HepG2 (cell line): ENCODE data around the gene ZNF627. TPM values are rescaled to one million over a fixed set of nuclear protein-coding genes. Genes with fewer than 3 reads are reported as not detected.

Experiments
- ARNT2 ChIP-seq: sonication (generic); formaldehyde crosslinking; IDR thresholded peaks from 2 replicates; pipeline ENCODE4 v1.8.0; 2022; ENCODE audit warnings: mild to moderate bottlenecking, low read depth, missing genetic modification reagents, moderate library complexity
- ATF7-NPFF ChIP-seq: sonication (generic); formaldehyde crosslinking; IDR thresholded peaks from 2 replicates; pipeline ENCODE4 v1.8.1; 2023; ENCODE audit warnings: mild to moderate bottlenecking, low read depth, missing genetic modification reagents, moderate library complexity
- BORCS8-MEF2B ChIP-seq: sonication (generic); formaldehyde crosslinking; IDR thresholded peaks from 2 replicates; pipeline ENCODE4 v1.8.0; 2022; ENCODE audit warnings: mild to moderate bottlenecking, missing genetic modification reagents
- FLYWCH1 ChIP-seq: sonication (generic); formaldehyde crosslinking; IDR thresholded peaks from 2 replicates; pipeline ENCODE4 v1.8.1; 2023; ENCODE audit warnings: mild to moderate bottlenecking, missing genetic modification reagents
- GATA4 ChIP-seq: sonication (generic); IDR thresholded peaks from 2 replicates; pipeline ENCODE4 v1.6.1; 2016; ENCODE audit warnings: antibody characterized with exemption, low read depth, borderline replicate concordance
- MAF1 ChIP-seq: sonication (generic); formaldehyde crosslinking; IDR thresholded peaks from 2 replicates; pipeline ENCODE4 v1.5.0; 2020; ENCODE audit warnings: missing genetic modification reagents, borderline replicate concordance
- NFKB2 ChIP-seq: sonication (generic); formaldehyde crosslinking; IDR thresholded peaks from 2 replicates; pipeline ENCODE4 v1.4.0; 2020; ENCODE audit warnings: missing genetic modification reagents, borderline replicate concordance
- NFKBIZ ChIP-seq: IDR thresholded peaks from 2 replicates; pipeline ENCODE4 v1.6.1; 2018; ENCODE audit warnings: missing genetic modification reagents, missing compliant biosample characterization
- NFYB ChIP-seq: sonication (generic); formaldehyde crosslinking; IDR thresholded peaks from 2 replicates; pipeline ENCODE4 v1.4.0; 2020; ENCODE audit warnings: missing genetic modification reagents
- PHF21A ChIP-seq: sonication (generic); formaldehyde crosslinking; IDR thresholded peaks from 2 replicates; pipeline ENCODE4 v1.5.0; 2020; ENCODE audit warnings: mild to moderate bottlenecking, missing genetic modification reagents
- RELA ChIP-seq: sonication (generic); formaldehyde crosslinking; IDR thresholded peaks from 2 replicates; pipeline ENCODE4 v1.4.0; 2020; ENCODE audit warnings: missing genetic modification reagents
- YEATS2 ChIP-seq: sonication (generic); formaldehyde crosslinking; IDR thresholded peaks from 2 replicates; pipeline ENCODE4 v1.4.0; 2020; ENCODE audit warnings: missing genetic modification reagents, borderline replicate concordance
- ZNF570 ChIP-seq: sonication (generic); formaldehyde crosslinking; IDR thresholded peaks from 2 replicates; pipeline ENCODE4 v1.4.0; 2020; ENCODE audit warnings: mild to moderate bottlenecking, missing genetic modification reagents, borderline replicate concordance
- ZNF644 ChIP-seq: IDR thresholded peaks from 2 replicates; pipeline ENCODE4 v1.6.1; 2016; ENCODE audit warnings: low read depth
- ZNF839 ChIP-seq: sonication (generic); formaldehyde crosslinking; IDR thresholded peaks from 2 replicates; pipeline ENCODE4 v1.4.0; 2020; ENCODE audit warnings: missing genetic modification reagents, mild to moderate bottlenecking, borderline replicate concordance
- polyA plus RNA-seq, 8 experiments: library from polyadenylated mRNA; depleted of rRNA in 3 of 8; stranded (reverse) in 7 of 8; unstranded in 1 of 8; fragments of >200 nt; fragmentation: Illumina TruSeq in 4 of 8; extraction: Trizol in 4 of 8; gene quantifications; 2 replicates each; pipeline versions ENCODE4 v1.2.1 to v1.2.3, GENCODE V29; 2011 to 2016; ENCODE audit warnings: low read depth in 4 of 8, missing spikeins in 1 of 8, mixed read lengths in 1 of 8; ENCODE audit not compliant: insufficient read depth in 1 of 8
- total RNA-seq, 5 experiments: library from RNA; depleted of rRNA; stranded (reverse); fragments of >200 nt; fragmentation: Illumina TruSeq; extraction: Trizol; gene quantifications; 2 replicates each; pipeline ENCODE4 v1.2.3, GENCODE V29; 2016; ENCODE audit warnings: low read depth in 1 of 5
- TF ChIP-seq, protein P1 (sequence below): sonication (generic); formaldehyde crosslinking; IDR thresholded peaks from 2 replicates; pipeline ENCODE4 v1.4.0; 2020; ENCODE audit warnings: missing genetic modification reagents
- TF ChIP-seq, protein P2 (sequence below): sonication (generic); formaldehyde crosslinking; IDR thresholded peaks from 2 replicates; pipeline ENCODE4 v1.4.0; 2020; ENCODE audit warnings: mild to moderate bottlenecking, missing genetic modification reagents, borderline replicate concordance
- TF ChIP-seq, protein P3 (sequence below): fragments of 450-650 bp; IDR thresholded peaks from 2 replicates; pipeline ENCODE4 v1.6.1; 2017; ENCODE audit warnings: mild to moderate bottlenecking

ZNF627 gene
- total and polyA plus RNA-seq, 2 of the 13 experiments (the other 11 are each of a cell fraction or from before 2014, with no cell fraction given) = 4.2 to 12.7 TPM

DNA sequence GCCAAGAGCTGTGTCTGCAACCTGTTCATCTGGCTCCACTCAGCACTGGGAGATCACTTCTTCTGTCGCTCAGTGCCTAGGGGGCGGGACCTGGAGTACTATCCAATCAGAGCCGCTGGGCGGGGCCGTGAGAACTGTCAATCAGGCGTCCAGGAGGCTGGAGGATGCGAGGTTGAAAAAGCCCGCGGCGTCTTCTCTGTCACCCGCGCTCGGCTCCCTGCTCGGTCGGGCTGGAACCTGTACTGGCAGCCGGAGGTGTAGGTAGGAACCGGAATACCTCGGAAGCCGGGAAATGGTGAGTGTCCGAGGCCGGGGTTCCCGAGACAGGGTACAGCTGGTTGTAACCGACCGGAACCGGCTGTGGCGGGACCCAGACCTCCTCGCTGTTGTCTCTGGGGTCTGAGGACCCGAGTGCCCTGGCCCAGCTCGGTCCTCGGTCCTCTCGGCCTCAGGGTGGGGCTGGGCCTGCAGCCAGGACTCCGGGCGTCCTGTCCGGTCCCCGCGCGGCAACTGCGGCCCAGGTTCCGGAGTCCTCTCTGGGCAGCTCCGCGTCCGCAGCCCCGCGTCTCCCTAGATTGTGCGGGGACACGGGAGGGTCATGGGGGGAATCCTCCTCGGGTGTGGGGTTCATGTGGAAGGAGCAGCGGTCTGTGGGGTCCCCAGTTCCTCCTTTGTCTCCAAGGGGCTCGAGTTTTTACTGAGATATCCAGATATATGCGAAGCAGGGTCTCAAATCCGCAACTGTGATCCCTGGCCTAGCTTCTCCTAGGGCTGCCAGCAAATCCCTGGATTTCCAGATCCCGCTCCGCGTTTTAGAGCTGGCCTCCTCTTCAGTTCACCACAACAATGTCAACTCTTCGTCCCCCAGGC is 42.6 kb downstream of the ZNF627 start (continued):
- TF ChIP-seq RELA (no peak), NFKB2 (CRISPR knock-in tag) (peak; percentile 50; the same call in 1 of the 2 replicates), ZNF839 (CRISPR knock-in tag) (no peak), ARNT2 (0 out of 2 replicates have a peak, but pooled peaks have one; percentile 40), GATA4 (peak; percentile 38; the same call in 1 of the 2 replicates), NFYB (CRISPR knock-in tag) (peak; percentile 90), NFKBIZ (CRISPR knock-in tag) (no peak), ZNF570 (CRISPR knock-in tag) (no peak), YEATS2 (CRISPR knock-in tag) (no peak; the same call in 1 of the 2 replicates), ZNF644 (CRISPR knock-in tag) (no peak), ATF7-NPFF (no peak; the same call in 1 of the 2 replicates), PHF21A (CRISPR knock-in tag) (peak; percentile 47), BORCS8-MEF2B (CRISPR knock-in tag) (0 out of 2 replicates have a peak, but pooled peaks have one; percentile 23), MAF1 (no peak), FLYWCH1 (CRISPR knock-in tag) (no peak)
- TF ChIP-seq, protein P1, sequence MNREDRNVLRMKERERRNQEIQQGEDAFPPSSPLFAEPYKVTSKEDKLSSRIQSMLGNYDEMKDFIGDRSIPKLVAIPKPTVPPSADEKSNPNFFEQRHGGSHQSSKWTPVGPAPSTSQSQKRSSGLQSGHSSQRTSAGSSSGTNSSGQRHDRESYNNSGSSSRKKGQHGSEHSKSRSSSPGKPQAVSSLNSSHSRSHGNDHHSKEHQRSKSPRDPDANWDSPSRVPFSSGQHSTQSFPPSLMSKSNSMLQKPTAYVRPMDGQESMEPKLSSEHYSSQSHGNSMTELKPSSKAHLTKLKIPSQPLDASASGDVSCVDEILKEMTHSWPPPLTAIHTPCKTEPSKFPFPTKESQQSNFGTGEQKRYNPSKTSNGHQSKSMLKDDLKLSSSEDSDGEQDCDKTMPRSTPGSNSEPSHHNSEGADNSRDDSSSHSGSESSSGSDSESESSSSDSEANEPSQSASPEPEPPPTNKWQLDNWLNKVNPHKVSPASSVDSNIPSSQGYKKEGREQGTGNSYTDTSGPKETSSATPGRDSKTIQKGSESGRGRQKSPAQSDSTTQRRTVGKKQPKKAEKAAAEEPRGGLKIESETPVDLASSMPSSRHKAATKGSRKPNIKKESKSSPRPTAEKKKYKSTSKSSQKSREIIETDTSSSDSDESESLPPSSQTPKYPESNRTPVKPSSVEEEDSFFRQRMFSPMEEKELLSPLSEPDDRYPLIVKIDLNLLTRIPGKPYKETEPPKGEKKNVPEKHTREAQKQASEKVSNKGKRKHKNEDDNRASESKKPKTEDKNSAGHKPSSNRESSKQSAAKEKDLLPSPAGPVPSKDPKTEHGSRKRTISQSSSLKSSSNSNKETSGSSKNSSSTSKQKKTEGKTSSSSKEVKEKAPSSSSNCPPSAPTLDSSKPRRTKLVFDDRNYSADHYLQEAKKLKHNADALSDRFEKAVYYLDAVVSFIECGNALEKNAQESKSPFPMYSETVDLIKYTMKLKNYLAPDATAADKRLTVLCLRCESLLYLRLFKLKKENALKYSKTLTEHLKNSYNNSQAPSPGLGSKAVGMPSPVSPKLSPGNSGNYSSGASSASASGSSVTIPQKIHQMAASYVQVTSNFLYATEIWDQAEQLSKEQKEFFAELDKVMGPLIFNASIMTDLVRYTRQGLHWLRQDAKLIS (CRISPR knock-in tag) = no peak
- TF ChIP-seq, protein P2, sequence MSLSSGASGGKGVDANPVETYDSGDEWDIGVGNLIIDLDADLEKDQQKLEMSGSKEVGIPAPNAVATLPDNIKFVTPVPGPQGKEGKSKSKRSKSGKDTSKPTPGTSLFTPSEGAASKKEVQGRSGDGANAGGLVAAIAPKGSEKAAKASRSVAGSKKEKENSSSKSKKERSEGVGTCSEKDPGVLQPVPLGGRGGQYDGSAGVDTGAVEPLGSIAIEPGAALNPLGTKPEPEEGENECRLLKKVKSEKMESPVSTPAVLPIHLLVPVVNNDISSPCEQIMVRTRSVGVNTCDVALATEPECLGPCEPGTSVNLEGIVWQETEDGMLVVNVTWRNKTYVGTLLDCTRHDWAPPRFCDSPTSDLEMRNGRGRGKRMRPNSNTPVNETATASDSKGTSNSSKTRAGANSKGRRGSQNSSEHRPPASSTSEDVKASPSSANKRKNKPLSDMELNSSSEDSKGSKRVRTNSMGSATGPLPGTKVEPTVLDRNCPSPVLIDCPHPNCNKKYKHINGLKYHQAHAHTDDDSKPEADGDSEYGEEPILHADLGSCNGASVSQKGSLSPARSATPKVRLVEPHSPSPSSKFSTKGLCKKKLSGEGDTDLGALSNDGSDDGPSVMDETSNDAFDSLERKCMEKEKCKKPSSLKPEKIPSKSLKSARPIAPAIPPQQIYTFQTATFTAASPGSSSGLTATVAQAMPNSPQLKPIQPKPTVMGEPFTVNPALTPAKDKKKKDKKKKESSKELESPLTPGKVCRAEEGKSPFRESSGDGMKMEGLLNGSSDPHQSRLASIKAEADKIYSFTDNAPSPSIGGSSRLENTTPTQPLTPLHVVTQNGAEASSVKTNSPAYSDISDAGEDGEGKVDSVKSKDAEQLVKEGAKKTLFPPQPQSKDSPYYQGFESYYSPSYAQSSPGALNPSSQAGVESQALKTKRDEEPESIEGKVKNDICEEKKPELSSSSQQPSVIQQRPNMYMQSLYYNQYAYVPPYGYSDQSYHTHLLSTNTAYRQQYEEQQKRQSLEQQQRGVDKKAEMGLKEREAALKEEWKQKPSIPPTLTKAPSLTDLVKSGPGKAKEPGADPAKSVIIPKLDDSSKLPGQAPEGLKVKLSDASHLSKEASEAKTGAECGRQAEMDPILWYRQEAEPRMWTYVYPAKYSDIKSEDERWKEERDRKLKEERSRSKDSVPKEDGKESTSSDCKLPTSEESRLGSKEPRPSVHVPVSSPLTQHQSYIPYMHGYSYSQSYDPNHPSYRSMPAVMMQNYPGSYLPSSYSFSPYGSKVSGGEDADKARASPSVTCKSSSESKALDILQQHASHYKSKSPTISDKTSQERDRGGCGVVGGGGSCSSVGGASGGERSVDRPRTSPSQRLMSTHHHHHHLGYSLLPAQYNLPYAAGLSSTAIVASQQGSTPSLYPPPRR = no peak
- TF ChIP-seq, protein P3, sequence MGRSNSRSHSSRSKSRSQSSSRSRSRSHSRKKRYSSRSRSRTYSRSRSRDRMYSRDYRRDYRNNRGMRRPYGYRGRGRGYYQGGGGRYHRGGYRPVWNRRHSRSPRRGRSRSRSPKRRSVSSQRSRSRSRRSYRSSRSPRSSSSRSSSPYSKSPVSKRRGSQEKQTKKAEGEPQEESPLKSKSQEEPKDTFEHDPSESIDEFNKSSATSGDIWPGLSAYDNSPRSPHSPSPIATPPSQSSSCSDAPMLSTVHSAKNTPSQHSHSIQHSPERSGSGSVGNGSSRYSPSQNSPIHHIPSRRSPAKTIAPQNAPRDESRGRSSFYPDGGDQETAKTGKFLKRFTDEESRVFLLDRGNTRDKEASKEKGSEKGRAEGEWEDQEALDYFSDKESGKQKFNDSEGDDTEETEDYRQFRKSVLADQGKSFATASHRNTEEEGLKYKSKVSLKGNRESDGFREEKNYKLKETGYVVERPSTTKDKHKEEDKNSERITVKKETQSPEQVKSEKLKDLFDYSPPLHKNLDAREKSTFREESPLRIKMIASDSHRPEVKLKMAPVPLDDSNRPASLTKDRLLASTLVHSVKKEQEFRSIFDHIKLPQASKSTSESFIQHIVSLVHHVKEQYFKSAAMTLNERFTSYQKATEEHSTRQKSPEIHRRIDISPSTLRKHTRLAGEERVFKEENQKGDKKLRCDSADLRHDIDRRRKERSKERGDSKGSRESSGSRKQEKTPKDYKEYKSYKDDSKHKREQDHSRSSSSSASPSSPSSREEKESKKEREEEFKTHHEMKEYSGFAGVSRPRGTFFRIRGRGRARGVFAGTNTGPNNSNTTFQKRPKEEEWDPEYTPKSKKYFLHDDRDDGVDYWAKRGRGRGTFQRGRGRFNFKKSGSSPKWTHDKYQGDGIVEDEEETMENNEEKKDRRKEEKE = no peak
